Prostate gland (tissue), 2 donors: ENCODE data around the gene THSD4. TPM values are rescaled to one million over a fixed set of nuclear protein-coding genes. Genes with fewer than 3 reads are reported as not detected.

Source experiments
- DNase-seq: peaks from one replicate; pipeline ENCODE4 v3.0.0-alpha.2; 2019; ENCODE audit warnings: low spot score
- H3K27ac ChIP-seq, 2 donors: fragments of 200-600 bp; sonication (generic); 2 replicates each; pipeline ENCODE4 v1.5.1; 2017 to 2019
- H3K27me3 ChIP-seq: fragments of 200-600 bp; sonication (generic); replicated peaks from 2 replicates; pipeline ENCODE4 v1.5.1; 2019; ENCODE audit not compliant: insufficient read depth
- H3K36me3 ChIP-seq, 2 donors: fragments of 200-600 bp; sonication (generic); 1 replicate in 1 of 2; 2 replicates in 1 of 2; pipeline versions ENCODE4 v1.5.1 to v1.8.1; 2017 to 2019
- H3K4me1 ChIP-seq: fragments of 200-600 bp; sonication (generic); replicated peaks from 2 replicates; pipeline ENCODE4 v1.5.1; 2019
- H3K4me3 ChIP-seq, 2 donors: fragments of 200-600 bp; sonication (generic); 2 replicates each; pipeline ENCODE4 v1.5.1; 2017 to 2019
- H3K9me3 ChIP-seq: fragments of 200-600 bp; sonication (generic); 2 replicates; pipeline ENCODE4 v1.5.1; 2017
- CTCF ChIP-seq, 4 experiments: fragments of 200-600 bp in 2 of 4; fragments of 450-650 bp in 2 of 4; sonication (generic) in 2 of 4; IDR thresholded peaks; 1 replicate in 3 of 4; 2 replicates in 1 of 4; pipeline ENCODE4 v1.5.1; 2016 to 2019; ENCODE audit warnings: antibody characterized with exemption in 4 of 4, mild to moderate bottlenecking in 2 of 4, moderate library complexity in 2 of 4
- POLR2A ChIP-seq: fragments of 450-650 bp; IDR thresholded peaks from one replicate; pipeline ENCODE4 v1.6.1; 2016; ENCODE audit warnings: antibody characterized with exemption, mild to moderate bottlenecking
- POLR2AphosphoS5 ChIP-seq: sonication (generic); formaldehyde crosslinking; IDR thresholded peaks from one replicate; pipeline ENCODE4 v1.6.1; 2017; ENCODE audit warnings: antibody characterized with exemption
- WGBS: methylation state at CpG from one replicate; pipeline ENCODE4 v1.1.5; 2018; 5-methylcytosine and 5-hydroxymethylcytosine counted together
- intact Hi-C: fragments of 100-400 bp; cut with DNase I; formaldehyde crosslinking; loops from one replicate; pipeline ENCODE4 v1.14.2; 2022
- total RNA-seq, 2 donors: library from RNA; depleted of rRNA; stranded (reverse); fragments of >200 nt; gene quantifications; one replicate each; pipeline ENCODE4 v1.1.0, GENCODE V29; 2016

Gene THSD4
- total RNA-seq, 2 donors from 2014 or later: 84.1 to 223 TPM

- DNase-seq: no peak
- no peak overlapping the region for H3K4me3 ChIP-seq
- H3K36me3 ChIP-seq: no peaks in the 10 kb centered on the region
- intact Hi-C loops: no loop called here
- H3K4me1 ChIP-seq: peaks cover 15% of the 10 kb centered on the region
- no peaks in the 10 kb centered on the region for H3K9me3 ChIP-seq
- WGBS: 33% methylated on average over 15 of the region's 15 CpGs
- H3K27me3 ChIP-seq: no peaks in the 10 kb centered on the region
- TF ChIP-seq POLR2AphosphoS5 (peak; percentile 4), POLR2A (no peak), CTCF (IDR thresholded peaks at IDR 0.05) (no peak)
- peak overlapping the region; percentile 79 to 87 for H3K27ac ChIP-seq
Measured at GRCh38 chr15:71511796-71512681, 396.8 kb downstream of the THSD4 start.

- H3K27ac ChIP-seq: peak overlapping the region; percentile 79 to 87
- H3K9me3 ChIP-seq: no peaks in the 10 kb centered on the region
- H3K36me3 ChIP-seq: no peaks in the 10 kb centered on the region
- no peak for DNase-seq
- H3K4me1 ChIP-seq: peaks cover 15% of the 10 kb centered on the region
- no peak overlapping the region for H3K4me3 ChIP-seq
- WGBS: 52% methylated on average over 3 of the region's 3 CpGs
- TF ChIP-seq POLR2AphosphoS5 (no peak), POLR2A (no peak), CTCF (IDR thresholded peaks at IDR 0.05) (no peak)
- no peaks in the 10 kb centered on the region for H3K27me3 ChIP-seq
- intact Hi-C loops: no loop called here
Measured at GRCh38 chr15:71512682-71513006, 397.4 kb downstream of the THSD4 start.

- Histone ChIP-seq H3K27ac (peak overlapping the region; percentile 79 to 87), H3K4me1 (peaks cover 11% of the 10 kb centered on the region), H3K36me3 (no peaks in the 10 kb centered on the region), H3K9me3 (no peaks in the 10 kb centered on the region), H3K4me3 (no peak overlapping the region), H3K27me3 (no peaks in the 10 kb centered on the region)
- TF ChIP-seq POLR2A (no peak), POLR2AphosphoS5 (peak; percentile 91)
- whole genome bisulfite sequencing: 16% methylated on average over 10 of the region's 10 CpGs
- peak; percentile 87 for DNase-seq
- intact Hi-C loops: no loop called here
Measured at GRCh38 chr15:71515375-71516186, 400.3 kb downstream of the THSD4 start.

GRCh38 chr15:71517751-71518150 lies 402.5 kb downstream of the THSD4 start:
- intact Hi-C loops: no loop called here
- no peaks in the 10 kb centered on the region for H3K9me3 ChIP-seq
- no peak for TF ChIP-seq POLR2AphosphoS5
- TF ChIP-seq POLR2A: no peak
- TF ChIP-seq CTCF (IDR thresholded peaks at IDR 0.05): no peak
- H3K36me3 ChIP-seq: no peaks in the 10 kb centered on the region
- H3K27me3 ChIP-seq: no peaks in the 10 kb centered on the region
- no peak overlapping the region for H3K4me3 ChIP-seq
- H3K27ac ChIP-seq: peak overlapping the region; percentile 23 to 87
- H3K4me1 ChIP-seq: peaks cover 8% of the 10 kb centered on the region
- no peak for DNase-seq

GRCh38 chr15:71518661-71519060 lies 403.4 kb downstream of the THSD4 start:
- no peak for DNase-seq
- Histone ChIP-seq H3K27me3 (no peaks in the 10 kb centered on the region), H3K4me1 (peaks cover 8% of the 10 kb centered on the region), H3K4me3 (no peak overlapping the region), H3K27ac (peak overlapping the region; percentile 1 to 23), H3K9me3 (no peaks in the 10 kb centered on the region), H3K36me3 (no peaks in the 10 kb centered on the region)
- WGBS: 75% methylated on average over 2 of the region's 2 CpGs
- TF ChIP-seq CTCF (IDR thresholded peaks at IDR 0.05) (no peak), POLR2AphosphoS5 (no peak), POLR2A (no peak)
- intact Hi-C loops: no loop called here
